Measurements from ENCODE around the gene ZBTB44.
A peak's percentile ranks its signal among the peaks of the same experiment; 100 is the strongest.
"Not testable (repeated sequence)": the region's sequence is repeated elsewhere in the genome, so short reads cannot be mapped to it uniquely, and the experiment has no call there.

ZBTB44 gene

DNA sequence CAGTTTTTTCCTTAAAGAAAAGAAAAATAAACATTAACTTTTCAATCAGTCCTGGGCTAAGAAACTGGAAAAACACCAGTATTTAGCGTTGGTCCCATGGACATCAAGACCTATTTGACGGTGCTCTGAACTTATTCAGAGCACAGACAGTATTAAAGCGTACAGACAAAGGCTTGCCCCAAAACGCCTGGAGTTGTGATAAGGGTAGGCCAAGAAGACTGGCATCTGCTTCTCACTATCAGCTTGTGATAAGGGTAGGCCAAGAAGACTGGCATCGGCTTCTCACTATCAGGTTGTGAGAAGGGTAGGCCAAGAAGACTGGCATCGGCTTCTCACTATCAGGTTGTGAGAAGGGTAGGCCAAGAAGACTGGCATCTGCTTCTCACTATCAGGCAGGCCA is 69.3 kb downstream of the ZBTB44 start:
- not testable (repeated sequence) for DNase-seq

DNA sequence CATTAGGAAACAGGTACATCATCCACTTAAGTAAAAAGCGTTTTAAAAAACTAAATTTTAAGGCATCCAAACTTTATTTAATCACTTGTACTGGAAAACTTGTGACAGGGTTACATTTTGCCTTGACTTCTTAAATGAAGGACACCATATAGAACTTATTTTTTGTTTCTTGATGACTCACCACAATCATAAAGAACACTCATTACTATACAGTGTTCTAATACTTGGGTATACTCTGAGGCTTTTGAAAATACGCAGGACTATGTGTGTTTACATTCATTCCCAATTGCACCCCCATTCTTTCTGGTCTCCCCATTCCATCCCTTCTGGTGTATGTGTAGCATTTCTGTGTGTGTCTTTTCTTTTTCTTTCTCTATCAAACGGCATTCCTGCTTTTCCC is 69.9 kb downstream of the ZBTB44 start:
- DNase-seq = no peak

DNA sequence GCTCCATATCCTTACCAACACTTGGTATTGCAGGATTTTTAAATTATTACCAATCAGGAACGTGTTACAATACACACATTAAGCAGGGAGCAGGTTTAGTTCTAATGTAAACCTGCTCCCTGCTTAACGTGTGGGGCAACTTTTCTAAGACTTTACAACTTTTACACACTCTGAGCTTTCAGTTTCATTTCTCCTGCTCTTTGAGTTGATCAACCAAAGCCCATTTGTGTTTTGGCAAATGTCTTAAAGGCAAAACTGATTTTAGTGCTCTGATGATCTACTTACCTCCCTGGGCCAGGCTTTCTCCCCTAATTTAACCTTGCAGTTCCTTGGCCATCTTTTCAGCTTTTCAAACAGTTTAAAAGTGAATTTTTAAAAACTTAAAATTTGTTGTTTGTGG is 70.9 kb downstream of the ZBTB44 start:
- no peak for DNase-seq

DNA sequence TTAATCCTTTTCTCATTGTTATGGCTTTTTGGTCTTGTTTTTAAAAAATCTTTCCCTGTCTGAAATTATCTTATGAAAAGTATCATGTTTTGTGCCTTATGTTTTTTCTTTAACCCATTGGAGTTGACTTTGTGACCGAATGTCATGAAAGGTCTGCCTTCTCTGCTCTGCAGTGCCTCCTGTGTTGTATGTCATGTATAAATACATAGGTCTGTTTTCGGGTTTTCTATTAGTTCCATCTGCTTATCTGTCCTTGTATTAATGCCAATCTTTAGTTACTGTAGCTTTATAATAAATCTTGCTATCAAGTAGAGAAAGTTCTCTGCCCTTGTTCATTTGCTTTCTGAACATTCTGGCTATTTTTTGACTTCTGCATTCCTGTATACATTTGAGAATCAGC is 73.0 kb downstream of the ZBTB44 start:
- DNase-seq = no peak

- DNase-seq = no peak
These were observed 77.3 kb downstream of the ZBTB44 start for GRCh38 chr11:130237282-130238006.

DNA sequence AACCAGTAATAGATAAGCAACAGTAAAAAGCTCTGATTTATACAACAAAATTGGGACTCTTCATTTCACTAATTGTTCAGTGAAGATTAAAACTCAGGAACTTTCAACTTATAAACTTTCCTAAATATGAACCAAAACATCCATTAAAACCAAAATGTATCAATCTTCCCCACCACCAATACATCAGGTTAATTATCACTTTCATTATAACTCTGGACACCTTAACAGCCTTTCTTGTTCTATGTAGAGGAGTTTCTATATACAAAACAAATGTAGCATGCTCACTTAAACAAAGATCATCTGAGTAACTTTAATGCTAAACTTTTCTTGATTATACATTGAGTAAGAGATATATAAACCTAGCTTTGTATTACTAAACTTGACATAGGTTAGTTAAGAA is 80.4 kb downstream of the ZBTB44 start:
- no peak for DNase-seq

- not testable (repeated sequence) for DNase-seq
These were observed 80.8 kb downstream of the ZBTB44 start for GRCh38 chr11:130233888-130234287.

- DNase-seq = not testable (repeated sequence)
These were observed 81.2 kb downstream of the ZBTB44 start for GRCh38 chr11:130233486-130233885.

GRCh38 chr11:130227373-130227772 is 87.3 kb downstream of the ZBTB44 start:
- DNase-seq = no peak

DNA sequence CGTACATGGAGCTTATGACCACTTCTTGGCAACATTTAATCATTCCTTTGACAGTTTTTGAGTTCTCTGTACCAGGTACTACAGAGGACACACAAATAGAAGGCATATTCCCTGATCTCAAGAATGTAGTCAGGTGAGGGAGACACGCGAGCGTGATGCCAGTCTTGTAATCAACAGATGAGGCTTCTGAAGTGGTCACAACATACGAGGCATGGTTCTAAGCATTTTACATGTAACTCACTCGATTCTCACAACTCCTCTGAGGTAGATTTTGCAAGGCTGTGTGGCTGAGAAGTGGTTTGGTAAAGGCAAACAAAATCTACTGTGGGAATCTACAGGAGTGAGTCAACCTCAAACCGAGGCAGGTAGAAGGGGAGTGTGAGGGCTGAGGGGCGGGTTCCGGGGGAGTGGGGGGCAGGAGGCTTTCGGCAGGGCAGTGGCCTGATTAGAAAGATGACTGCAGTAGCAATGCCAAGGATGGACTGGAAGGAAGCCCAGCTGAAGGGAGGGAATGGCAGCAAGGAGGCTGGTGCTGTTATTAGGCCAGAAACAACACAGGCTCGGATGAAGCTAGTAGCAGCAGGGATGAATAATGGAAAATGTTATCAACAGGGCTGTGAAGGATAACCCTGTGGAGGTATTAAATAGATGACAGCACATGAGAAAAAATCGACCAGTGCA is 91.3 kb downstream of the ZBTB44 start:
- DNase-seq = no peak

GRCh38 chr11:130220311-130221035 is 94.2 kb downstream of the ZBTB44 start:
- peak in 1 of 2 donors; percentile 12 for DNase-seq

DNA sequence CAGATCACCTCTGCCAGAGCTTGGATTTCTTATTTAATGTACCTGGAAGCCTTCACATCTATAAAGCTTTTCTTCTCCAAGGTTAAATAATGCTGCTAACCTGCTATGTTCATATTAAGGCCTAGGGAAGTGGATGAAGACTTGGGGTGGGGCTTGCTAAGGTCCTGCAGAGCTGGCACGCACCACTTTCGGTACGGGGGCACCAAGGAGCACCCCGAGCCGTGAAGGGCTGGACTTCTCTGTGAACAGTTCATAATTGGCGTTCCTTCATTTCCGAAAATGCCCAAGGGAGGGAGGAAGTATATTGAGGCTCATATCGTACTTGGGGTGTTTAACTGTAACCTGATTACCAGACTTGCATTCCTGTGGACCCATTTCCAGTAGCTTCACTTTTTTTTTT is 95.6 kb downstream of the ZBTB44 start:
- DNase-seq = no peak

DNA sequence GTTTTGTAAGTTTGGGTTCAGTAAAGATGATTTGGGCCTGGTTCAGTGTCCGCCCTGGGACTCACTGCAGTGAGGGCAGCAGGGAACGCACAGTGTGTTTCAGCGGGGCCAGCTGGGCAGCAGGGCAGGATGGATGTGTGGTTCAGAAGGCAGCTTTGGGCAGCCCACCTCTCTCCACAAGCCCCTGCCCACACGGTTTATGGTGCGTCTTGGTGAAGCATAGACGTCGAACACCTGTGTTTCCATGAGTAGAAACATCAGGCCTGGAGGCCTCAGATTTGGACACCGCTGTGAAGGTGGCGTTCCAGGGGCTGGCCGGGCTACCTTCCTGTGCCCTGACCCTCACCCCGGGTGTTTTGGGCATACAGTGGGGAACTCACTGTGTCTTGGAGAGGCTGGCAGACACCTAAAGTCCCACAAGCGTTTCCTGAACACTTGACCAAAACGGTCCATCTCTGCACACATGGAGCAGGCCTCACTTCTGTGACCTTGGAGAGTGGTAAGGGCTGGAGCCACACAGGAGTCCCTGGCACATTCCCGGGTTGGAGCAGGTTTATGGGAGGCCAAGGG is 96.1 kb downstream of the ZBTB44 start:
- peak in 1 of 2 donors; percentile 12 for DNase-seq

GRCh38 chr11:130217133-130218031 is 97.3 kb downstream of the ZBTB44 start:
- DNase-seq = peak in 1 of 2 donors; percentile 9

DNA sequence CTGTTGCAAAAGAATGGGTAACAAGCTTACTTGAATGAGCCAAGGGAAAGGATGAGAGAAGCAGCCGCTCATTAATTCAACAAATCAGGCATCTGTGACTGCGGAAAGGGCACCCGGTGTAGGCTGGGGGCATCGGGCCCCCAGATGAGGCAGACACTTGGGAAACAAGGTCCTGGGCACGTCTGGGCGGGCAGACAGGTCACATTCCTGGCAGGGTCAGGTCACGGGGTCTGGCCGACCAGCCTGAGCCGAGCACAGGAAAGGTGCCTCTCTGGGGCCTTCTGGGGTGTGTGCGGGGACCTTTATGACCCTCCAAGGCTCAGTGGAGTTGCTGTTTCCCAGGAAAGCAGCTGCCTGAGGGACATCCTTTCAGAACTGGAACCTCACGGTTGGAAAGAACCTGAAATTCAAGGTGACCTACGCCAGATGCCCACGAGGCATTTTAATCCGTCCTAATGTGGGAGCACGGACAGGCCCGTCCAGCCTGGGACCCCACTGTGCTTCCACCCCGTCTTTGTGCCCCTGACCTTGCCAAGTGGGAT is 98.1 kb downstream of the ZBTB44 start:
- peak in 1 of 2 donors; percentile 6 for DNase-seq

- DNase-seq = no peak
These were observed 98.5 kb downstream of the ZBTB44 start for GRCh38 chr11:130216221-130216550.

GRCh38 chr11:130215531-130216220 is 99.0 kb downstream of the ZBTB44 start:
- no peak for DNase-seq

- peak in 1 of 2 donors; percentile 10 for DNase-seq
These were observed 99.7 kb downstream of the ZBTB44 start for GRCh38 chr11:130214861-130215530.

DNA sequence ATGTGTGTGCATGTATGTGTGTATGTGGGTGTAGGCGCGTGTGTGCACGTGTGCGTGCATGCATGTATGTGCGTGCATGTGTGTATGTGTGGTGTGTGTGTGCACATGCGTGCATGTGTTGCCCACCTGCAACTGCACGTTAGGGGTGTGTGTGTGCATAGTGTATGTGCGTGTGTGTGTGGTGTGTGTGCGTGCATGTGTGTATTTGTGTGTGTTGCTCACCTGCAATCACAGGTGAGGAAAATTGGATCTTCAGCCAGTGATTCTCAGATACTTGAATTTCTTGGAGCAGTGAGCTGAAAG is 100.8 kb downstream of the ZBTB44 start:
- DNase-seq = peak in 1 of 2 donors; percentile 5

- DNase-seq = peak; percentile 77 to 80
These were observed 101.4 kb downstream of the ZBTB44 start for GRCh38 chr11:130213143-130213978.
